Mucosa of rectum (tissue), 2 donors: ENCODE data around the gene NRP2.
A peak's percentile ranks its signal among the peaks of the same experiment; 100 is the strongest.

Experiments used
- H3K27ac ChIP-seq, 2 donors: one replicate each; pipeline ENCODE4 v1.7.0; 2013; ENCODE audit warnings: inconsistent platforms in 2 of 2, low read depth in 2 of 2, low read length in 2 of 2
- H3K27me3 ChIP-seq, 2 donors: one replicate each; pipeline ENCODE4 v1.7.0; 2013; ENCODE audit warnings: low read length in 2 of 2; ENCODE audit not compliant: control insufficient read depth in 2 of 2, insufficient read depth in 2 of 2
- H3K36me3 ChIP-seq, 2 donors: one replicate each; pipeline ENCODE4 v1.7.0; 2013; ENCODE audit warnings: low read length in 2 of 2; ENCODE audit not compliant: control insufficient read depth in 2 of 2, insufficient read depth in 2 of 2
- H3K4me1 ChIP-seq, 2 donors: one replicate each; pipeline ENCODE4 v1.7.0; 2013; ENCODE audit warnings: low read length in 2 of 2, mild to moderate bottlenecking in 1 of 2; ENCODE audit not compliant: control insufficient read depth in 2 of 2, insufficient read depth in 2 of 2
- H3K4me3 ChIP-seq, 2 donors: one replicate each; pipeline ENCODE4 v1.7.0; 2013; ENCODE audit warnings: low read length in 2 of 2
- H3K9ac ChIP-seq, 2 donors: one replicate each; pipeline ENCODE4 v1.7.0; 2013; ENCODE audit warnings: low read length in 2 of 2, low read depth in 1 of 2, mild to moderate bottlenecking in 1 of 2
- H3K9me3 ChIP-seq, 2 donors: one replicate each; pipeline ENCODE4 v1.7.0; 2013; ENCODE audit warnings: low read length in 2 of 2; ENCODE audit not compliant: control insufficient read depth in 2 of 2
- donor health status: healthy.
- donor health status: Normal muscosa, but diverticular disease.

NRP2 gene

GRCh38 chr2:205696927-205697441, 14.7 kb downstream of the NRP2 start:
- H3K9me3 ChIP-seq, result no peaks in the 10 kb centered on the region
- no peak overlapping the region for H3K4me3 ChIP-seq
- H3K36me3 ChIP-seq, result no peaks in the 10 kb centered on the region
- no peak overlapping the region for H3K27ac ChIP-seq
- no peaks in the 10 kb centered on the region for H3K27me3 ChIP-seq
- peaks cover 0 to 2% of the 10 kb centered on the region in 2 donors for H3K4me1 ChIP-seq
- no peak overlapping the region for H3K9ac ChIP-seq

- Histone ChIP-seq H3K4me1 (peaks cover 0 to 2% of the 10 kb centered on the region in 2 donors), H3K4me3 (no peak overlapping the region), H3K27me3 (no peaks in the 10 kb centered on the region), H3K36me3 (no peaks in the 10 kb centered on the region), H3K9me3 (no peaks in the 10 kb centered on the region), H3K27ac (peak overlapping the region; percentile 25 to 45), H3K9ac (no peak overlapping the region)
These were observed 16.3 kb downstream of the NRP2 start for GRCh38 chr2:205698286-205699268.

- Histone ChIP-seq H3K27ac (peak overlapping the region; percentile 58 to 69), H3K9me3 (no peaks in the 10 kb centered on the region), H3K27me3 (no peaks in the 10 kb centered on the region), H3K4me1 (peaks cover 0 to 2% of the 10 kb centered on the region in 2 donors), H3K4me3 (no peak overlapping the region), H3K36me3 (no peaks in the 10 kb centered on the region), H3K9ac (no peak overlapping the region)
These were observed 17.4 kb downstream of the NRP2 start for GRCh38 chr2:205699515-205700289.

GRCh38 chr2:205700331-205701132, 18.2 kb downstream of the NRP2 start:
- Histone ChIP-seq H3K4me3 (no peak overlapping the region), H3K27ac (peak overlapping the region; percentile 58 to 69), H3K4me1 (peaks cover 0 to 2% of the 10 kb centered on the region in 2 donors), H3K9me3 (no peaks in the 10 kb centered on the region), H3K36me3 (no peaks in the 10 kb centered on the region), H3K9ac (no peak overlapping the region), H3K27me3 (no peaks in the 10 kb centered on the region)

GRCh38 chr2:205701509-205701908, 19.2 kb downstream of the NRP2 start:
- no peaks in the 10 kb centered on the region for H3K9me3 ChIP-seq
- H3K4me3 ChIP-seq, result no peak overlapping the region
- no peaks in the 10 kb centered on the region for H3K36me3 ChIP-seq
- H3K4me1 ChIP-seq, result peaks cover 2 to 3% of the 10 kb centered on the region in 2 donors
- H3K27ac ChIP-seq, result peak overlapping the region in 1 of 2 donors; percentile 24
- no peak overlapping the region for H3K9ac ChIP-seq
- H3K27me3 ChIP-seq, result no peaks in the 10 kb centered on the region

GRCh38 chr2:205702576-205702975, 20.3 kb downstream of the NRP2 start:
- Histone ChIP-seq H3K9ac (no peak overlapping the region), H3K36me3 (no peaks in the 10 kb centered on the region), H3K4me3 (no peak overlapping the region), H3K9me3 (no peaks in the 10 kb centered on the region), H3K4me1 (peaks cover 6 to 9% of the 10 kb centered on the region in 2 donors), H3K27ac (peak overlapping the region in 1 of 2 donors; percentile 4), H3K27me3 (no peaks in the 10 kb centered on the region)

GRCh38 chr2:205703471-205704126, 21.3 kb downstream of the NRP2 start:
- H3K9ac ChIP-seq, result no peak overlapping the region
- no peaks in the 10 kb centered on the region for H3K9me3 ChIP-seq
- no peak overlapping the region for H3K27ac ChIP-seq

GRCh38 chr2:205704127-205704741, 21.9 kb downstream of the NRP2 start:
- Histone ChIP-seq H3K36me3 (no peaks in the 10 kb centered on the region), H3K27ac (peak overlapping the region in 1 of 2 donors; percentile 10), H3K9me3 (no peaks in the 10 kb centered on the region), H3K9ac (no peak overlapping the region), H3K27me3 (no peaks in the 10 kb centered on the region), H3K4me3 (no peak overlapping the region), H3K4me1 (peaks cover 6 to 9% of the 10 kb centered on the region in 2 donors)

More at GRCh38 chr2:205703471-205704126, 21.3 kb downstream of the NRP2 start:
- H3K4me3 ChIP-seq, result no peak overlapping the region
- no peaks in the 10 kb centered on the region for H3K36me3 ChIP-seq
- H3K27me3 ChIP-seq, result no peaks in the 10 kb centered on the region
- peaks cover 6 to 9% of the 10 kb centered on the region in 2 donors for H3K4me1 ChIP-seq
